ENCODE data around the gene NCSTN. TPM values are rescaled to one million over a fixed set of nuclear protein-coding genes. Genes with fewer than 3 reads are reported as not detected.

The NCSTN gene
- total and polyA plus RNA-seq, 9 of the 15 experiments (the other 6 are each of a cell fraction or from before 2014, with no cell fraction given), result 21.3 to 91.1 (median 57.9) TPM

DNA sequence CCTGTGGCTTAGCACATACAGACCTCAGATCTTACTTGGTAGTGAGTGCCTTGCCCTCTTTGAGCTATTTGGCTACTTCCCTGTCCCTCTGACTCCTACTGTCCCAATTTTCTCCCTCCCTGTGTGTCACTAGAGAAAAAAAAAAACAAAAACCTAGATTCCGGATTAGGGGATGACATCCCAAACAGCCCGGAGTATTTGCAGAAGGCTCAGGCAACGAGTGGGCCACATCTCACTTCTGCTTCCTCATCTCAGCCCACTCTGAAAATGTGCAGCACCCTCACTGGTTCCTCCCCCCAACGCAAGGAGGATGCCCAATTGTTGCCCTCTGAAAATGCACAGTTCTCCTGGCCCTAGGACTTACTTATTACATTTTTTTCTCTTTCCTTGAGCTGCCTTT lies 28.6 kb downstream of the NCSTN start:
- H3K27me3 ChIP-seq (ENCODE audit: control insufficient read depth in 2 of 2, insufficient read depth in 2 of 2, low read length in 2 of 2), result no peaks in the 10 kb centered on the region; a peak in 1 of 5 replicates
- no TSS peak for BruUV-seq (replicated peaks)
- H3K4me1 ChIP-seq (replicated peaks in 1 of 2; ENCODE audit: control insufficient read depth in 2 of 2, insufficient read depth in 2 of 2, low read length in 2 of 2), result peaks cover 38 to 43% of the 10 kb centered on the region in 2 experiments
- H3K27ac ChIP-seq (ENCODE audit: extremely low read depth, low read depth, low read length), result no peak overlapping the region
- no peak overlapping the region for H3K4me2 ChIP-seq (ENCODE audit: insufficient read depth, low read length)
- TF ChIP-seq MECOM (CRISPR knock-in tag; IDR thresholded peaks at IDR 0.05) (no peak), ZBTB43 (CRISPR knock-in tag; IDR thresholded peaks at IDR 0.05) (no peak), MXI1 (IDR thresholded peaks at IDR 0.05; ENCODE audit: low read depth, low read length) (no peak), RBFOX2 (IDR thresholded peaks at IDR 0.05; ENCODE audit: low read depth, low read length) (no peak), NFYB (IDR thresholded peaks at IDR 0.05; ENCODE audit: extremely low read depth, insufficient read length) (no peak), PHF21A (IDR thresholded peaks at IDR 0.05; ENCODE audit: borderline replicate concordance, low read depth) (no peak), SMARCA5 (IDR thresholded peaks at IDR 0.05) (no peak), BRF2 (IDR thresholded peaks at IDR 0.05; ENCODE audit: borderline replicate concordance, insufficient read depth, insufficient read length) (no peak)
- no peaks in the 10 kb centered on the region for H3K79me2 ChIP-seq (ENCODE audit: control insufficient read depth, insufficient read depth, low read length)
- no peaks in the 10 kb centered on the region for H3K9me1 ChIP-seq (ENCODE audit: control insufficient read depth, insufficient read depth, low read length)
- DNase-seq (ENCODE audit: extremely low read depth in 1 of 4, low spot score in 3 of 4) (no peak), FAIRE-seq (no peak), ATAC-seq (no peak)
- CTCF ChIA-PET (ENCODE audit: low intra/inter-chr PET ratio), result no interaction called here
- no peaks in the 10 kb centered on the region for H3K36me3 ChIP-seq (ENCODE audit: control insufficient read depth, insufficient read depth, low read length)
- intact Hi-C loops (cut with micrococcal nuclease), result no loop called here
- in situ Hi-C loops (cut with MboI), result loop anchor here (10.0 kb wide), 1 partner anchor 267 kb away; no protein-coding TSS in a partner anchor
- no peak overlapping the region for H2AFZ ChIP-seq (ENCODE audit: low read depth, low read length)
- POLR2A ChIA-PET, result interaction anchor here (1.2 to 1.5 kb wide), 2 partner anchors 8 to 28 kb away, joined by 4 read pairs; no protein-coding TSS in a partner anchor
- no peak overlapping the region for H3K4me3 ChIP-seq
- H4K20me1 ChIP-seq (replicated peaks; ENCODE audit: control insufficient read depth, insufficient read depth, low read length), result no peaks in the 10 kb centered on the region; the same call in 1 of the 2 replicates
- H3K9ac ChIP-seq (ENCODE audit: insufficient read depth in 1 of 2, low read depth in 2 of 2, low read length in 2 of 2), result no peak overlapping the region
- WGBS (ENCODE audit: insufficient coverage, low coverage, missing lambda C conversion rate), result 56% methylated on average over 4 of the region's 4 CpGs
- H3K9me3 ChIP-seq (replicated peaks; ENCODE audit: control insufficient read depth, insufficient read depth, low read depth, low read length), result no peaks in the 10 kb centered on the region
